Measurements from ENCODE around the gene TFF1.

Gene TFF1

GRCh38 chr21:42317826-42318746 is 48.2 kb downstream of the TFF1 start:
- no peak for DNase-seq (ENCODE audit: low read depth in 2 of 2)

GRCh38 chr21:42317341-42317741 is 49.0 kb downstream of the TFF1 start:
- DNase-seq (ENCODE audit: low read depth in 2 of 2) = no peak

- DNase-seq (ENCODE audit: low read depth in 2 of 2) = no peak
These were observed 49.4 kb downstream of the TFF1 start for GRCh38 chr21:42316891-42317290.

GRCh38 chr21:42315296-42315891 is 50.9 kb downstream of the TFF1 start, which contains the start of gene TFF3:
Gene TFF3 (minus strand): TSS chr21:42315409. CDS start chr21:42315374, 35 bp downstream.
- DNase-seq (ENCODE audit: low read depth in 2 of 2) = no peak

GRCh38 chr21:42314616-42315295 is 51.6 kb downstream of the TFF1 start:
- DNase-seq (ENCODE audit: low read depth in 2 of 2) = no peak

- DNase-seq (ENCODE audit: low read depth in 2 of 2) = no peak
These were observed 52.8 kb downstream of the TFF1 start for GRCh38 chr21:42313501-42313969.

- no peak for DNase-seq (ENCODE audit: low read depth in 2 of 2)
These were observed 53.7 kb downstream of the TFF1 start for GRCh38 chr21:42312626-42313104.
